Lower leg skin (tissue), 3 donors: ENCODE measurements around the gene RPS6KA4.

Experiments
- CTCF ChIP-seq, 3 donors: fragments of 450-650 bp; IDR thresholded peaks; one replicate each; pipeline ENCODE4 v1.5.1; 2016; ENCODE audit warnings: antibody characterized with exemption in 3 of 3, mild to moderate bottlenecking in 3 of 3, moderate library complexity in 2 of 3
- POLR2A ChIP-seq, 2 donors: fragments of 450-650 bp; IDR thresholded peaks; one replicate each; pipeline ENCODE4 v1.6.1; 2016 to 2017; ENCODE audit warnings: antibody characterized with exemption in 2 of 2, mild to moderate bottlenecking in 1 of 2, moderate library complexity in 1 of 2

GRCh38 chr11:64317325-64317960, 41.5 kb upstream of the RPS6KA4 start, which contains the start of gene TRMT112:
- TF ChIP-seq CTCF (IDR thresholded peaks at IDR 0.05) (no peak), POLR2A (IDR thresholded peaks at IDR 0.05) (peak in 1 of 2 donors; percentile 72)
